ENCODE results near the gene BRD4. TPM values are rescaled to one million over a fixed set of nuclear protein-coding genes. Genes with fewer than 3 reads are reported as not detected.

BRD4 gene
- total and polyA plus RNA-seq, 2 of the 13 experiments (the other 11 are each of a cell fraction or from before 2014, with no cell fraction given) = 10.5 to 11.4 TPM

DNA sequence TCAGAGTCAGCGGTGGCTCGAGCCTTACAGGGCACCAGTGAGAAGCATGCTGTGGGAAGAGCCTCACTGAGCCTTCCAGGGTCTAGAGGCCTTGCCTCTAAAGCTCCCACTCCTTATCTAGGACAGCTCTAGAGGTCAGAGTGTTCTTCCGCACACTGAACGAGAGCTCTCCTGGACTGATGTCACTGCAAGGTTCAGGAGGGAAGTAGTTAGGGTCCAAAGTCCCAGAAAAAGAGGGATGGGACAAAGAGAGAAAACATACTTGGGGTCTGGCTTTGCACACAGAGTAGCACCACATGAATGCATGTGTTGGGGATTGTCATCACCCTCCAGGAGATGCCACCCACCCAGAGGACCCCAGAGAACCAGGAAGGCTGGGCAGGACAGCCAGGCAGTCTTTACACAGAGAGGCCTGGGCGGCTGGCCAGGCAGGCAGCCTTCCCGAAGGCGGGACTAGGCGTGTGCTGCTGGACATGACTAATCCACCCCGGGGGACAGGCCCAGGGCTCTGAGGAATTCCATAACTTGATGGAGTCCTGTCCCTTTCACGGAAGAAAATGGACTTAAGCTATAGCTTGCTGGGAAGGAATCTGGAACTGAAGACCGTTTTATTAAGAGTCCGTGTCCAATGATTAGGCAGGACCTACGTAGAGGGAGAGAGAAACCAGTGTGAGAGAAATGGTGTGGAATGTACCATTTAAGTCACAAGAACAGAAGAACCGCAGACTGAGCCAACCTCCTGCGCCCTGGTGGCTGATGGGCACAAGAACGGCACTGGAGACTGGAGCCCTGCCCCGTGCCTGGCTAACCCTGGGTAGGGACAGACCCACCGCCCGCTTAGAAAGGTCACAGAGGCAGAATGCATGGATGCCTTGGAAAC lies 83.5 kb downstream of the BRD4 start (continued):
- TF ChIP-seq ZNF318 (CRISPR knock-in tag; IDR thresholded peaks at IDR 0.05) (no peak), WIZ (CRISPR knock-in tag; IDR thresholded peaks at IDR 0.05) (no peak)

DNA sequence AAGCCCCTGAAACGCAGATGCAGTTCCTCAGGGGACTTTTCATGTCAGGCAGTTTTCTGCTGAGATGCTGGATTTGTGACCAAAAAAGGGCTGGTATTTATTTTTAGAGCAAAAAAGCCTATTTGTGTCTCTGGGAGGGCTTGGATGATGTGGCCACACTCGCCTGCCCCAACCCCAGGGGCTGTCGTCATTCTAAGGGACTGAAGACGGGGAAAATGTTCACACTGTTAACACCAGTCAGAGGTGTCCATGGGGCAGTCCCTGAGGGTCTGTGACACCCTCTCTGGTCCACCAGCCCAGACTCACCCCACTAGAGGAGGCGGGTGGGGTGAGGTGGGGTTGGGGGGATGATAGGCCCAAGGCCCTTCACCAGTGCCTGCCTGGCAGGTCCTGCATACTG lies 84.2 kb downstream of the BRD4 start:
- no TSS peak for BruUV-seq (replicated peaks)
- Histone ChIP-seq H4K20me1 (ENCODE audit: insufficient read depth, low read length) (peaks cover 49% of the 10 kb centered on the region; the same call in 1 of the 2 replicates), H3K9me3 (ENCODE audit: low read length) (no peaks in the 10 kb centered on the region), H3K27ac (ENCODE audit: extremely low read length, insufficient read depth, low read length) (peak overlapping the region; percentile 49), H3K79me2 (ENCODE audit: insufficient read depth, low read length) (no peaks in the 10 kb centered on the region), H3K4me3 (replicated peaks in 1 of 3; ENCODE audit: insufficient read depth in 1 of 3, low read depth in 2 of 3, low read length in 3 of 3) (no peak overlapping the region), H3K27me3 (ENCODE audit: control insufficient read depth in 1 of 2, insufficient read depth in 2 of 2, low read length in 2 of 2) (no peaks in the 10 kb centered on the region), H3K4me2 (ENCODE audit: low read depth, low read length) (no peak overlapping the region), H3K9ac (ENCODE audit: insufficient read depth, low read depth, low read length) (no peak overlapping the region), H3K4me1 (ENCODE audit: insufficient read depth, low read length) (peaks cover 40% of the 10 kb centered on the region), H3K36me3 (replicated peaks in 1 of 2; ENCODE audit: control insufficient read depth in 1 of 2, insufficient read depth in 2 of 2, low read length in 2 of 2) (peaks cover 40 to 87% of the 10 kb centered on the region in 2 experiments), H2AFZ (ENCODE audit: low read length) (no peak overlapping the region)
- ChIA-PET POLR2A (interaction anchor here (1.1 to 1.4 kb wide), 2 partner anchors 49 to 67 kb away, joined by 3 to 4 read pairs; no protein-coding TSS in a partner anchor), CTCF (ENCODE audit: low intra/inter-chr PET ratio, low total read pairs) (no interaction called here)
- ATAC-seq = no peak
- TF ChIP-seq, protein P1, sequence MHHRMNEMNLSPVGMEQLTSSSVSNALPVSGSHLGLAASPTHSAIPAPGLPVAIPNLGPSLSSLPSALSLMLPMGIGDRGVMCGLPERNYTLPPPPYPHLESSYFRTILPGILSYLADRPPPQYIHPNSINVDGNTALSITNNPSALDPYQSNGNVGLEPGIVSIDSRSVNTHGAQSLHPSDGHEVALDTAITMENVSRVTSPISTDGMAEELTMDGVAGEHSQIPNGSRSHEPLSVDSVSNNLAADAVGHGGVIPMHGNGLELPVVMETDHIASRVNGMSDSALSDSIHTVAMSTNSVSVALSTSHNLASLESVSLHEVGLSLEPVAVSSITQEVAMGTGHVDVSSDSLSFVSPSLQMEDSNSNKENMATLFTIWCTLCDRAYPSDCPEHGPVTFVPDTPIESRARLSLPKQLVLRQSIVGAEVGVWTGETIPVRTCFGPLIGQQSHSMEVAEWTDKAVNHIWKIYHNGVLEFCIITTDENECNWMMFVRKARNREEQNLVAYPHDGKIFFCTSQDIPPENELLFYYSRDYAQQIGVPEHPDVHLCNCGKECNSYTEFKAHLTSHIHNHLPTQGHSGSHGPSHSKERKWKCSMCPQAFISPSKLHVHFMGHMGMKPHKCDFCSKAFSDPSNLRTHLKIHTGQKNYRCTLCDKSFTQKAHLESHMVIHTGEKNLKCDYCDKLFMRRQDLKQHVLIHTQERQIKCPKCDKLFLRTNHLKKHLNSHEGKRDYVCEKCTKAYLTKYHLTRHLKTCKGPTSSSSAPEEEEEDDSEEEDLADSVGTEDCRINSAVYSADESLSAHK (CRISPR knock-in tag; IDR thresholded peaks at IDR 0.05; ENCODE audit: borderline replicate concordance) = no peak
- 0 out of 2 replicates have a peak, but pooled peaks have one; percentile 11 for TF ChIP-seq ZNF768 (CRISPR knock-in tag; IDR thresholded peaks at IDR 0.05)
- intact Hi-C loops (cut with micrococcal nuclease; ENCODE audit: unreplicated experiment) (loop anchor here (5.0 kb wide), 1 partner anchor 71 kb away; no protein-coding TSS in a partner anchor), in situ Hi-C loops (cut with HindIII; ENCODE audit: extremely low pct_ligation_motif_present, low pct_unique_long_range_greater_than_20kb) (no loop called here)
- FAIRE-seq = no peak
- no peak for DNase-seq (ENCODE audit: low spot score)
- WGBS (ENCODE audit: low lambda C conversion rate) = 93% methylated on average over 4 of the region's 5 CpGs
